Measurements from ENCODE around the gene ZDHHC21. TPM values are rescaled to one million over a fixed set of nuclear protein-coding genes. Genes with fewer than 3 reads are reported as not detected.

The ZDHHC21 gene
- total RNA-seq, result 2.9 and 4.1 TPM in 2 replicates

DNA sequence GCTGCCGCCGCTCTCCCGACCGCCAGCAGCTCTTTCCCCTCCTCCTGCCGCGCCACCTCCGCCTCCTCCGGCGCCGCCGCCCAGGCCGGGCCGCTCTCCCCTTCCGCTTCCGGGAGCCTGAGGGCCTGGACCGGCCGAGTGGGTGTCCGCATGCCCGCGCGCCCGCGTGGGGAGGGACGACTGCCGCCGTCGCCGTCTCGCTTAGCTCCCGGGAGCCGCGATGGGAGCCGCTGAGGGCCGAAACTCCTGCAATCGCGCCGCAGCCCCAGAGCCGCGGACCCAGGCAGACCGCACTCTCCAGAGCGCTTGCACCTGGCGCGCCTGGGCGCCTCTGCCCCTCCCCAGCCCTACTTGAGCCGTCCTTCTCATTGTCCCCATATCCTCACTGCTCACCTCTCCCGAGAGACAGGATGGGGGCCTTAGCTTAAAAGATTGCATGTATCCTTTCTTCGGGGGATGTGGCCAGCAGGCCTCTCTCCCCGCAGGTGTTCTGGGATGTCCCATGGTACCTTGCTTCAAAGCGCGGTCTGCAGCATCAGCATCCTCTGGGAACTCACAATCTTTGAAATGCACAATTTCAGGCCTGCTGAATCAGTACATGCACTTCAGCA, at the start of gene ZDHHC21:
Gene ZDHHC21, minus strand, starts transcription at position 182 of the 611 bp plus-strand sequence. CDS start 19,092 bp downstream, outside the sequence.

DNA sequence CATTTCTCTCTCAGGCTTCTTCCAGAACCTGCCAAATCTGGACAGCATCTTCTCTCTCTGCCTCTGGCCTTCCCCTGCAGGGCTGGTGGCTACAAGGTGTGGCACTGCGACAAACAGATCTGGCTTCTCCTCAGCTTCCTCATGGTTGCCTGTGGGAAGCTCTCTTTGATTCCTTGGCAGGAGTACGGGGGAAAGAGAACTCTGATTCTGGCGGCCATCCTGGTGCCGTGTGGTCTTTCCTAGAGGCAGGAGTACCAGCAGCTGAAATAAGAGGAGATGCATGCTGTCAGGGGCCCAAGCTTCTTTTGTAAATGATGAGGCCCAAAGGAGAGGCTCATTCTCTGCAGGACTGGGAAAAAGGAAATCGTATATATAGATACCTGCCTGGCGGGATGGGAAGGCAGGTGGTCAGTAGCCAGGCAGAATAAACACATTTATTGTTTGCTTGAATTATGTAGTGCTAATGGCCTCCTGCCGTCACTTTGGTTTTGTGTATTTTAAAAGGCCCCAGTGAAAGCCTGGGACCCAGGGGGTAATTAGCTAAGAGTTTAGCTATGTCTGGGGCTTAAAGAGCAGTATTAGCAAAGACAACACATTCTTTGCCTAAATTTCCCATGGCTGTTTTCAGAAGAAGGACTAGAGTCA, 29.3 kb upstream of the ZDHHC21 start, which contains the start of gene CER1:
Gene CER1, minus strand, starts transcription at position 343 of the 645 bp plus-strand sequence. Its CDS starts 61 bp downstream, at position 282.

Other genes starting within 250 kb of the ZDHHC21 start
- gene CER1, start 29.3 kb upstream of the ZDHHC21 start, total RNA-seq, result not detected in 2 replicates
- gene FREM1, start 217.0 kb upstream of the ZDHHC21 start, total RNA-seq, result under 0.01 and 1.6 TPM in 2 replicates

All from mesangial cell (primary cell).